HCT116 (cell line): ENCODE measurements around the gene SUGT1. TPM values are rescaled to one million over a fixed set of nuclear protein-coding genes. Genes with fewer than 3 reads are reported as not detected.

ENCODE experiments used
- ATAC-seq: fragments of 200-7000 bp; cut with Tn5 transposase; 2 replicates; pipeline ENCODE4 v1.9.1; 2020; ENCODE audit warnings: mild to moderate bottlenecking, moderate library complexity
- BruUV-seq: library from RNA; stranded (reverse); fragments of 400-500 nt; replicated peaks from 2 replicates; lab custom pipeline; 2021; lab: Mats Ljungman, UMichigan
- CTCF ChIA-PET: fragments of 300-600 bp; sonication (Branson Sonifier 250); formaldehyde crosslinking; loops from one replicate; lab custom pipeline; 2021; ENCODE audit warnings: antibody characterized with exemption; lab: Charles Lee
- POLR2A ChIA-PET: fragments of 300-600, 350-600 bp; sonication (Branson Sonifier 250); formaldehyde crosslinking; loops from one replicate; lab custom pipeline; 2021; ENCODE audit warnings: antibody characterized with exemption; lab: Charles Lee
- RAD21 ChIA-PET, 2 experiments: fragments of 300-600 bp; sonication (Branson Sonifier 250); formaldehyde crosslinking; loops; one replicate each; lab custom pipeline; 2023; ENCODE audit warnings: low total read pairs in 2 of 2; ENCODE audit not compliant: uncharacterized antibody in 2 of 2, unreplicated experiment in 2 of 2, low non-redundant PET in 1 of 2; lab: Charles Lee
- DNase-seq: peaks from one replicate; pipeline ENCODE4 v3.0.0-alpha.2; 2010; ENCODE audit warnings: low read depth, low spot score
- H2AFZ ChIP-seq: fragments of 200-600 bp; shearing (Covaris generic), sonication (generic); 2 replicates; pipeline ENCODE4 v1.6.1; 2017; ENCODE audit warnings: low read depth, mixed run types, mixed read lengths, antibody characterized with exemption, low read length; ENCODE audit not compliant: poor library complexity, severe bottlenecking
- H3K27ac ChIP-seq: 2 replicates; pipeline ENCODE4 v1.5.1; 2012; ENCODE audit warnings: low read depth, low read length
- H3K27me3 ChIP-seq: fragments of 200-600 bp; sonication (generic); 2 replicates; pipeline ENCODE4 v1.6.1; 2016; ENCODE audit warnings: mixed run types, low read length, mixed read lengths; ENCODE audit not compliant: insufficient read depth
- H3K36me3 ChIP-seq, 2 experiments: fragments of 200-500 bp in 1 of 2; fragments of 200-600 bp in 1 of 2; sonication (Bioruptor generic) in 1 of 2; sonication (generic) in 1 of 2; 2 replicates each; pipeline versions ENCODE4 v1.5.1 to v1.6.1; 2014 to 2016; ENCODE audit warnings: low read length in 2 of 2, inconsistent platforms in 1 of 2, mixed read lengths in 1 of 2, mixed run types in 1 of 2; ENCODE audit not compliant: insufficient read depth in 2 of 2, control insufficient read depth in 1 of 2
- H3K4me1 ChIP-seq, 2 experiments: fragments of 200-600 bp in 1 of 2; sonication (generic) in 1 of 2; 2 replicates each; pipeline versions ENCODE4 v1.5.1 to v1.6.1; 2012 to 2017; ENCODE audit warnings: low read length in 2 of 2, inconsistent platforms in 1 of 2, mild to moderate bottlenecking in 1 of 2, mixed read lengths in 1 of 2, mixed run types in 1 of 2, moderate library complexity in 1 of 2; ENCODE audit not compliant: insufficient read depth in 2 of 2, control insufficient read depth in 1 of 2
- H3K4me2 ChIP-seq: fragments of 200-600 bp; sonication (generic); 2 replicates; pipeline ENCODE4 v1.6.1; 2017; ENCODE audit warnings: mixed run types, low read length, mixed read lengths
- H3K4me3 ChIP-seq, 2 experiments: fragments of 200-600 bp in 1 of 2; sonication (generic) in 1 of 2; replicated peaks in 1 of 2; 2 replicates each; pipeline ENCODE4 v1.5.1; 2011 to 2016; ENCODE audit warnings: low read length in 2 of 2, control low read depth in 1 of 2, low read depth in 1 of 2, mild to moderate bottlenecking in 1 of 2, mixed read lengths in 1 of 2, mixed run types in 1 of 2
- H3K79me2 ChIP-seq: fragments of 200-600 bp; sonication (generic); 2 replicates; pipeline ENCODE4 v1.6.1; 2017; ENCODE audit warnings: mild to moderate bottlenecking, mixed run types, low read length, moderate library complexity, mixed read lengths; ENCODE audit not compliant: insufficient read depth
- H3K9ac ChIP-seq: fragments of 200-600 bp; sonication (generic); 2 replicates; pipeline ENCODE4 v1.6.1; 2016; ENCODE audit warnings: low read length, mixed read lengths
- H3K9me2 ChIP-seq: fragments of 200-600 bp; sonication (generic), shearing (Covaris generic); 2 replicates; pipeline ENCODE4 v1.6.1; 2017; ENCODE audit warnings: mixed run types, mild to moderate bottlenecking, moderate library complexity; ENCODE audit not compliant: insufficient read depth
- H3K9me3 ChIP-seq, 2 experiments: fragments of 200-500 bp in 1 of 2; fragments of 200-600 bp in 1 of 2; sonication (Bioruptor generic) in 1 of 2; sonication (generic) in 1 of 2; 2 replicates each; pipeline ENCODE4 v1.6.1; 2014 to 2017; ENCODE audit warnings: low read length in 2 of 2, mixed read lengths in 2 of 2, inconsistent platforms in 1 of 2, low read depth in 1 of 2, mild to moderate bottlenecking in 1 of 2, mixed run types in 1 of 2, moderate library complexity in 1 of 2; ENCODE audit not compliant: control insufficient read depth in 1 of 2, insufficient read depth in 1 of 2
- H4K20me1 ChIP-seq: fragments of 200-600 bp; sonication (generic), shearing (Covaris generic); 2 replicates; pipeline ENCODE4 v1.6.1; 2017; ENCODE audit warnings: mixed run types, mild to moderate bottlenecking, moderate library complexity; ENCODE audit not compliant: insufficient read depth
- CTCF ChIP-seq, 3 experiments: fragments of 200-600 bp in 1 of 3; sonication (generic) in 1 of 3; IDR thresholded peaks in 2 of 3; conservative IDR thresholded peaks in 1 of 3; 2 replicates each; pipeline ENCODE4 v1.5.1; 2012 to 2017; ENCODE audit warnings: low read depth in 2 of 3, low read length in 2 of 3, antibody characterized with exemption in 1 of 3, borderline replicate concordance in 1 of 3, control low read depth in 1 of 3, mild to moderate bottlenecking in 1 of 3, mixed read lengths in 1 of 3, mixed run types in 1 of 3, moderate library complexity in 1 of 3; ENCODE audit not compliant: insufficient read depth in 1 of 3
- EZH2 ChIP-seq: fragments of 200-600 bp; sonication (generic); IDR thresholded peaks from 2 replicates; pipeline ENCODE4 v1.6.1; 2017; ENCODE audit warnings: antibody characterized with exemption, mixed run types
- EZH2phosphoT487 ChIP-seq: fragments of 200-600 bp; IDR thresholded peaks from 2 replicates; pipeline ENCODE4 v1.6.1; 2018; ENCODE audit warnings: antibody characterized with exemption, borderline replicate concordance
- POLR2A ChIP-seq: IDR thresholded peaks from 2 replicates; pipeline ENCODE4 v1.7.0; 2011; ENCODE audit warnings: borderline replicate concordance; ENCODE audit not compliant: insufficient read depth, insufficient read length; ENCODE audit errors: extremely low read depth
- POLR2AphosphoS5 ChIP-seq: IDR thresholded peaks from 2 replicates; pipeline ENCODE4 v1.6.1; 2011; ENCODE audit warnings: mild to moderate bottlenecking, low read depth, low read length, moderate library complexity
- RAD21 ChIP-seq: IDR thresholded peaks from 2 replicates; pipeline ENCODE4 v1.6.1; 2012; ENCODE audit warnings: low read depth, mild to moderate bottlenecking
- REST ChIP-seq: IDR thresholded peaks from 2 replicates; pipeline ENCODE4 v1.6.1; 2012; ENCODE audit warnings: low read depth
- SIN3A ChIP-seq: IDR thresholded peaks from 2 replicates; pipeline ENCODE4 v1.6.1; 2012; ENCODE audit warnings: low read depth
- SRF ChIP-seq: IDR thresholded peaks from 2 replicates; pipeline ENCODE4 v1.6.1; 2012; ENCODE audit warnings: low read depth
- YY1 ChIP-seq: IDR thresholded peaks from 2 replicates; pipeline ENCODE4 v1.6.1; 2011; ENCODE audit warnings: low read length, low read depth, moderate library complexity, mild to moderate bottlenecking; ENCODE audit not compliant: insufficient replicate concordance; ENCODE audit errors: extremely low read depth
- ZBTB33 ChIP-seq: IDR thresholded peaks from 2 replicates; pipeline ENCODE4 v1.6.1; 2011; ENCODE audit warnings: mild to moderate bottlenecking, low read length, moderate library complexity; ENCODE audit not compliant: insufficient replicate concordance; ENCODE audit errors: extremely low read depth
- intact Hi-C: fragments of 100-400 bp; cut with micrococcal nuclease; formaldehyde crosslinking; loops from 2 replicates; pipeline ENCODE4 v1.10.0; 2022
- total RNA-seq: library from RNA; stranded (reverse); gene quantifications from one replicate; pipeline ENCODE4 v1.2.1, GENCODE V29; 2021; ENCODE audit not compliant: unreplicated experiment

Gene SUGT1
- total RNA-seq, 1 experiment from 2014 or later: 75.6 TPM

GRCh38 chr13:52638666-52639328 lies 13.8 kb upstream of the SUGT1 start (continued):
- TF ChIP-seq POLR2A (no peak), YY1 (no peak), REST (no peak)

- no peaks in the 10 kb centered on the region for H3K27me3 ChIP-seq
- H3K27ac ChIP-seq: no peak within 1 kb of the TSS
- H3K9me2 ChIP-seq: no peaks in the 10 kb centered on the region
- no peaks in the 10 kb centered on the region for H3K79me2 ChIP-seq
- BruUV-seq: no TSS peak
- no peak within 1 kb of the TSS for H3K4me2 ChIP-seq
- no peak within 1 kb of the TSS for H2AFZ ChIP-seq
- no peaks in the 10 kb centered on the region for H3K9me3 ChIP-seq
- H3K4me1 ChIP-seq: peaks cover 7 to 8% of the 10 kb centered on the region in 2 experiments; a peak in 3 of 4 replicates
- ChIA-PET RAD21 (no interaction called here), POLR2A (no interaction called here), CTCF (no interaction called here)
- H3K36me3 ChIP-seq: no peaks in the 10 kb centered on the region
- no peak within 1 kb of the TSS for H3K4me3 ChIP-seq
- no peaks in the 10 kb centered on the region for H4K20me1 ChIP-seq
- intact Hi-C loops: no loop called here
- H3K9ac ChIP-seq: no peak within 1 kb of the TSS
- ATAC-seq (no peak), DNase-seq (no peak)
- TF ChIP-seq EZH2 (no peak), ZBTB33 (no peak), SRF (no peak), POLR2AphosphoS5 (no peak), EZH2phosphoT487 (no peak), RAD21 (no peak), CTCF (IDR thresholded peaks at IDR 0.05 in 2 of 3, conservative IDR thresholded peaks at IDR 0.05 in 1 of 3; ENCODE audit: borderline replicate concordance in 1 of 3, insufficient read depth in 1 of 3, low read depth in 2 of 3, low read length in 2 of 3) (no peak), YY1 (no peak), SIN3A (no peak), REST (no peak)
These were observed 10.5 kb upstream of the SUGT1 start, which contains the start of gene HNRNPA1L2 for GRCh38 chr13:52642131-52642530. HNRNPA1L2 (plus strand) TSS chr13:52642431; CDS start chr13:52642493, 62 bp downstream.
